ENCODE measurements around the gene GPR155.

DNA sequence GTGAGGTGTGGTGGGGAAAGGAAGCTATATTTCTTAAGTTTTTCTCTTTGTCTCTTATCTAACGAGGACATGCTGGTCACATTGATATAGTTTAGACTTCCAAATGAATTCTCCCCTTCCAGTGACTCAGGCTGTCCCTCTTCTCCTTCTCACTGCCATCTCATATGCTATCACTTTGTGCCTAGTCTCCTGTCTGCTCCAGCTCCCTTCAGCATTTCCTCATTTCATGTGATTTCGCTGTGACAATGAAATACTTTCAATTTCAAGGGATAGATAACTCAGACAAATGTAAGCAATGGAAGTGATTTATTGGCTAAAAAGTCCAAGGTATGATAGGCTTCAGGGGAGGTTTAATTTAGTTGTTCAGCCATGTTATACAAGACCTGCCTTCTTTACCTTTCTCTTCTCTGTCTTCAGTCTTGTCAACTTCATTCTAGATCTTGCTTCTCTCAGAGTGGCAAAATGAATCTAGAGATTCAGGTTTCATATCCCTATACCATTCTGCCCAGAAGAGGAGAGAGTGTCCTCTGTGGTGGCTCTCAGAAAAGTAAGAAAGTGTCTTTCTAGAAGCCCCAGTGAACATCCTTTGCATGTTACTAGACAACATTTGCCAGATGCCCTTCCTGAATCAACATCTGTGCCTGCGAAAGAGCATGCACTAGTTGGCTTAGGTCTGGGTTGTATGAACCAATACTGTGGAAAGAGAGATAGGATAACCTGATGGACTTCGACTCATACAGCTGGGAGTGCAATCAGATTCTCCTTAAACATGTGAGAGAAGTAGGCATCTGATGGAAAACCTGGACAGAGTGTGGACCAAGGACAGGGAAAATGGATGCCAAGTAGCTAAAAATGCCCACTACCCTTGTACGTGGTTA, 29.9 kb upstream of the GPR155 start:
- TF ChIP-seq, protein P1, sequence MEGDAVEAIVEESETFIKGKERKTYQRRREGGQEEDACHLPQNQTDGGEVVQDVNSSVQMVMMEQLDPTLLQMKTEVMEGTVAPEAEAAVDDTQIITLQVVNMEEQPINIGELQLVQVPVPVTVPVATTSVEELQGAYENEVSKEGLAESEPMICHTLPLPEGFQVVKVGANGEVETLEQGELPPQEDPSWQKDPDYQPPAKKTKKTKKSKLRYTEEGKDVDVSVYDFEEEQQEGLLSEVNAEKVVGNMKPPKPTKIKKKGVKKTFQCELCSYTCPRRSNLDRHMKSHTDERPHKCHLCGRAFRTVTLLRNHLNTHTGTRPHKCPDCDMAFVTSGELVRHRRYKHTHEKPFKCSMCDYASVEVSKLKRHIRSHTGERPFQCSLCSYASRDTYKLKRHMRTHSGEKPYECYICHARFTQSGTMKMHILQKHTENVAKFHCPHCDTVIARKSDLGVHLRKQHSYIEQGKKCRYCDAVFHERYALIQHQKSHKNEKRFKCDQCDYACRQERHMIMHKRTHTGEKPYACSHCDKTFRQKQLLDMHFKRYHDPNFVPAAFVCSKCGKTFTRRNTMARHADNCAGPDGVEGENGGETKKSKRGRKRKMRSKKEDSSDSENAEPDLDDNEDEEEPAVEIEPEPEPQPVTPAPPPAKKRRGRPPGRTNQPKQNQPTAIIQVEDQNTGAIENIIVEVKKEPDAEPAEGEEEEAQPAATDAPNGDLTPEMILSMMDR (IDR thresholded peaks at IDR 0.05), result no peak
- TF ChIP-seq POLR2A (IDR thresholded peaks at IDR 0.05; ENCODE audit: low read depth) (no peak), EP300 (IDR thresholded peaks at IDR 0.05) (no peak)
